ENCODE data around the gene KRTAP9-2. TPM values are rescaled to one million over a fixed set of nuclear protein-coding genes. Genes with fewer than 3 reads are reported as not detected.

KRTAP9-2 gene
- total RNA-seq: not detected in 2 replicates

GRCh38 chr17:41226598-41227095, at the start of gene KRTAP9-2:
Gene KRTAP9-2, plus strand, starts transcription at chr17:41226648. Its CDS starts 7 bp downstream, at chr17:41226655.

GRCh38 chr17:41177727-41178271, 48.6 kb upstream of the KRTAP9-2 start, which contains the start of gene KRTAP4-2:
Gene KRTAP4-2, minus strand, starts transcription at chr17:41178221. Its CDS starts 57 bp downstream, at chr17:41178164.

GRCh38 chr17:41184480-41184961, 41.9 kb upstream of the KRTAP9-2 start, which contains the start of gene KRTAP4-1:
Gene KRTAP4-1, minus strand, starts transcription at chr17:41184911. Its CDS starts 57 bp downstream, at chr17:41184854.

GRCh38 chr17:41189837-41190318, 36.6 kb upstream of the KRTAP9-2 start, which contains the start of gene KRTAP9-1:
Gene KRTAP9-1, plus strand, starts transcription at chr17:41189887. Its CDS starts 0 bp downstream, at chr17:41189887.

GRCh38 chr17:41232399-41233105, 6.1 kb downstream of the KRTAP9-2 start, which contains the start of gene KRTAP9-3:
Gene KRTAP9-3, plus strand, starts transcription at chr17:41232449. Its CDS starts 53 bp downstream, at chr17:41232502.

GRCh38 chr17:41237949-41238437, 11.5 kb downstream of the KRTAP9-2 start, which contains the start of gene KRTAP9-8:
Gene KRTAP9-8, plus strand, starts transcription at chr17:41237999. Its CDS starts 53 bp downstream, at chr17:41238052.

GRCh38 chr17:41249637-41250240, 23.3 kb downstream of the KRTAP9-2 start, which contains the start of gene KRTAP9-4:
Gene KRTAP9-4, plus strand, starts transcription at chr17:41249687. Its CDS starts 34 bp downstream, at chr17:41249721.

GRCh38 chr17:41255381-41256290, 29.2 kb downstream of the KRTAP9-2 start, which contains the start of gene KRTAP9-9:
Gene KRTAP9-9, plus strand, starts transcription at chr17:41255384.

GRCh38 chr17:41265078-41265477, 38.6 kb downstream of the KRTAP9-2 start, which contains the start of gene KRTAP9-6:
Gene KRTAP9-6, plus strand, starts transcription at chr17:41265378. Its CDS starts 0 bp downstream, at chr17:41265378.

GRCh38 chr17:41275648-41276190, 49.3 kb downstream of the KRTAP9-2 start, which contains the start of gene KRTAP9-7:
Gene KRTAP9-7, plus strand, starts transcription at chr17:41275698. Its CDS starts 0 bp downstream, at chr17:41275698.

Other genes starting within 250 kb of the KRTAP9-2 start
- not detected in 2 replicates for gene KRT40, start 242.3 kb upstream of the KRTAP9-2 start, total RNA-seq
- gene KRTAP3-3, start 232.5 kb upstream of the KRTAP9-2 start, total RNA-seq: not detected in 2 replicates
- gene KRTAP3-2, start 226.7 kb upstream of the KRTAP9-2 start, total RNA-seq: not detected in 2 replicates
- not detected in 2 replicates for gene KRTAP3-1, start 217.5 kb upstream of the KRTAP9-2 start, total RNA-seq
- not detected in 2 replicates for gene KRTAP1-5, start 199.4 kb upstream of the KRTAP9-2 start, total RNA-seq
- gene KRTAP1-4, start 196.5 kb upstream of the KRTAP9-2 start, total RNA-seq: not detected in 2 replicates
- gene KRTAP1-3, start 191.8 kb upstream of the KRTAP9-2 start, total RNA-seq: not detected in 2 replicates
- gene KRTAP1-1, start 185.2 kb upstream of the KRTAP9-2 start, total RNA-seq: not detected in 2 replicates
- not detected in 2 replicates for gene KRTAP2-1, start 179.3 kb upstream of the KRTAP9-2 start, total RNA-seq
- not detected in 2 replicates for gene KRTAP2-2, start 171.4 kb upstream of the KRTAP9-2 start, total RNA-seq
- gene KRTAP2-3, start 166.5 kb upstream of the KRTAP9-2 start, total RNA-seq: not detected in 2 replicates
- not detected in 2 replicates for gene KRTAP2-4, start 160.8 kb upstream of the KRTAP9-2 start, total RNA-seq
- not detected in 2 replicates for gene KRTAP4-7, start 142.5 kb upstream of the KRTAP9-2 start, total RNA-seq
- gene KRTAP4-8, start 128.5 kb upstream of the KRTAP9-2 start, total RNA-seq: not detected in 2 replicates
- not detected in 2 replicates for gene KRTAP4-16, start 124.4 kb upstream of the KRTAP9-2 start, total RNA-seq
- gene KRTAP4-9, start 121.3 kb upstream of the KRTAP9-2 start, total RNA-seq: not detected in 2 replicates
- gene KRTAP4-11, start 108.3 kb upstream of the KRTAP9-2 start, total RNA-seq: not detected in 2 replicates
- not detected in 2 replicates for gene KRTAP4-12, start 102.5 kb upstream of the KRTAP9-2 start, total RNA-seq
- gene KRTAP4-6, start 86.1 kb upstream of the KRTAP9-2 start, total RNA-seq: not detected in 2 replicates
- not detected in 2 replicates for gene KRTAP4-5, start 76.8 kb upstream of the KRTAP9-2 start, total RNA-seq
- gene KRTAP4-4, start 65.9 kb upstream of the KRTAP9-2 start, total RNA-seq: not detected in 2 replicates
- not detected in 2 replicates for gene KRTAP4-3, start 58.4 kb upstream of the KRTAP9-2 start, total RNA-seq
- gene KRTAP4-2, start 48.4 kb upstream of the KRTAP9-2 start, total RNA-seq: not detected in 2 replicates
- gene KRTAP4-1, start 41.7 kb upstream of the KRTAP9-2 start, total RNA-seq: not detected in 2 replicates
- not detected in 2 replicates for gene KRTAP9-1, start 36.8 kb upstream of the KRTAP9-2 start, total RNA-seq
- not detected in 2 replicates for gene KRTAP9-3, start 5.8 kb downstream of the KRTAP9-2 start, total RNA-seq
- not detected in 2 replicates for gene KRTAP9-8, start 11.4 kb downstream of the KRTAP9-2 start, total RNA-seq
- not detected in 2 replicates for gene KRTAP9-4, start 23.0 kb downstream of the KRTAP9-2 start, total RNA-seq
- gene KRTAP9-9, start 28.7 kb downstream of the KRTAP9-2 start, total RNA-seq: not detected in 2 replicates
- gene KRTAP9-6, start 38.7 kb downstream of the KRTAP9-2 start, total RNA-seq: not detected in 2 replicates
- gene KRTAP9-7, start 49.0 kb downstream of the KRTAP9-2 start, total RNA-seq: not detected in 2 replicates
- gene KRTAP29-1, start 76.2 kb downstream of the KRTAP9-2 start, total RNA-seq: not detected in 2 replicates
- gene KRTAP16-1, start 82.7 kb downstream of the KRTAP9-2 start, total RNA-seq: not detected in 2 replicates
- not detected in 2 replicates for gene KRTAP17-1, start 89.1 kb downstream of the KRTAP9-2 start, total RNA-seq
- not detected in 2 replicates for gene KRT33A, start 124.2 kb downstream of the KRTAP9-2 start, total RNA-seq
- gene KRT33B, start 143.2 kb downstream of the KRTAP9-2 start, total RNA-seq: not detected in 2 replicates
- not detected in 2 replicates for gene KRT34, start 155.7 kb downstream of the KRTAP9-2 start, total RNA-seq
- gene KRT31, start 171.0 kb downstream of the KRTAP9-2 start, total RNA-seq: not detected in 2 replicates
- not detected in 2 replicates for gene KRT37, start 197.9 kb downstream of the KRTAP9-2 start, total RNA-seq
- gene KRT38, start 214.3 kb downstream of the KRTAP9-2 start, total RNA-seq: not detected in 2 replicates
- gene KRT32, start 240.7 kb downstream of the KRTAP9-2 start, total RNA-seq: not detected in 2 replicates